ENCODE data around the gene OOSP3.

- no peak for TF ChIP-seq CTCF (conservative IDR thresholded peaks at IDR 0.05; ENCODE audit: low read depth, low read length)
- TF ChIP-seq EZH2 (IDR thresholded peaks at IDR 0.05; ENCODE audit: borderline replicate concordance, low read depth, low read length, poor library complexity, severe bottlenecking) = no peak
Observed at GRCh38 chr11:59883597-59883996, 5.0 kb downstream of the OOSP3 start.

Measured in A673 (cell line).